Right ventricle myocardium superior (tissue), 1 donor: Measurements from ENCODE around the gene PRSS35. TPM values are rescaled to one million over a fixed set of nuclear protein-coding genes. Genes with fewer than 3 reads are reported as not detected.
"Not testable (repeated sequence)": the region's sequence is repeated elsewhere in the genome, so short reads cannot be mapped to it uniquely, and the experiment has no call there.

Experiments
- ATAC-seq: fragments of 200-7000 bp; cut with Tn5 transposase; one replicate; pipeline ENCODE4 v1.9.1; 2020; ENCODE audit warnings: mild to moderate bottlenecking; ENCODE audit not compliant: poor library complexity
- DNase-seq: peaks from one replicate; pipeline ENCODE4 v3.0.0-alpha.2; 2020
- intact Hi-C: fragments of 100-400 bp; cut with DNase I; formaldehyde crosslinking; loops from one replicate; pipeline ENCODE4 v1.11.2; 2022
- long read RNA-seq: library from polyadenylated mRNA; unstranded; transcript quantifications from one replicate; pipeline ENCODE4 v2.0.0, GENCODE V29; 2021
- total RNA-seq: library from RNA; stranded (reverse); fragmentation: NEBNext Ultra II Directional; extraction: Animal tissue kit (Norgen Biotek cat#: 25700); gene quantifications from one replicate; pipeline ENCODE4 v1.2.1, GENCODE V29; 2021
- donor health status: DM: no; HTN: yes; CAD: no; lungs with severe emphysema.

Gene PRSS35, protein sequence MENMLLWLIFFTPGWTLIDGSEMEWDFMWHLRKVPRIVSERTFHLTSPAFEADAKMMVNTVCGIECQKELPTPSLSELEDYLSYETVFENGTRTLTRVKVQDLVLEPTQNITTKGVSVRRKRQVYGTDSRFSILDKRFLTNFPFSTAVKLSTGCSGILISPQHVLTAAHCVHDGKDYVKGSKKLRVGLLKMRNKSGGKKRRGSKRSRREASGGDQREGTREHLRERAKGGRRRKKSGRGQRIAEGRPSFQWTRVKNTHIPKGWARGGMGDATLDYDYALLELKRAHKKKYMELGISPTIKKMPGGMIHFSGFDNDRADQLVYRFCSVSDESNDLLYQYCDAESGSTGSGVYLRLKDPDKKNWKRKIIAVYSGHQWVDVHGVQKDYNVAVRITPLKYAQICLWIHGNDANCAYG
- total RNA-seq = not detected
- long read RNA-seq = 0 reads

DNA sequence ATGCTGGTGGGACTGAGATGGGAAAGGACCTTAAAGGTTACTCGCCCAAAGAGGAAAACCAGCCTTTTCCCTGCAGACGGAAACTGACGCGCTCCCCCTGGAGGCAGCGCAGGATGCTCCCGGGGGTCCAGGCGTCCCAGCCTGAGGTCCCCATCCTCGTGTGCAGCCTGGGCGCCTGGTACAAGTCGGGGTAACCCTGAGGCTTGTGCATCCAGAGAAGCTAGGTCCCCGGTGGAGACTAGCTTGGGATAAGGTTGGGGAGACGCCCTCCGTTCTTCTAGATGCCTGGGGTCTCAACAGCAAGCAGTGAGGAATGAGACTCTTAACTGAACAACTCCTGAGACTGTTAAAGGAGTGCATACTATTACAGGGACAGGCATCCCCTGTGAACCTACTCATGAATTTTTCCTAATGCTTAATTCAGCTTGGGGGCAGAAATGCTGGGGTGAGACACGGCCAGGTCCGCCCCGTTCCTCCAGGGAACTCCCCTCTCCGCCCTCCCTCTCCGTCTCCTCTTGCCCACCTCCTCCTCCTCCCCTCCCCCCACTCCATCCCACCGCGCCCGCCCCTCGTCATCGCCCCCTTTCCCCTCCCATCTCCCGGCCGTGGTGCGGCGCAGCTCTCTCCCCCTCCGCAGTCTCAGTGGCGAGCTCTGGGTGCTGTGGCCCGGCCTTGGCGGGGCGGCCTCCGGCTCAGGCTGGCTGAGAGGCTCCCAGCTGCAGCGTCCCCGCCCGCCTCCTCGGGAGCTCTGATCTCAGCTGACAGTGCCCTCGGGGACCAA is at the start of gene PRSS35:
Gene PRSS35 (plus strand): TSS at position 634 of the 781 bp plus-strand sequence. CDS start 10,908 bp downstream, outside the sequence.
- DNase-seq (peak; percentile 71), ATAC-seq (peak; percentile 94)
- intact Hi-C loops = loop anchor here (5.0 kb wide), 1 partner anchor 95 kb away; no protein-coding TSS in a partner anchor

DNA sequence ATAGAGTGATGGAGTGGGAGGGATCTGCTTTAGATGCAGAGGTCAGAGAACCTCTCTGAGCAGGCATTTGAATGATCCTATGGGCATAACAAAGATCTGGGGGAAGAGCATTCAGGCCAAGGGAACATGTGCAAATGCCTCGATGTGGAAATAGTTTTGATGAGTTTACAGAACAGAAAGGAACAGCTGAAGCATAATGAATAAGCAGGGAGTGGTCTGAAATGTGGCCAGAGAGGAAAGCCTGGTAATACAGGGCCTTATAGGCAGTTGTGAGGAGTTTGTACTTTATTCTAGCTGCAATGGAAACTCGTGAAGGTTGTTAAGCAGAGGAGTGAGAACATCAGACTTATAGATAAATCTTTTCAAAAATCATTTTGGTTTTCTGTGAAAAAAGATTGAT is 48.4 kb upstream of the PRSS35 start:
- peak; percentile 54 for ATAC-seq
- intact Hi-C loops = no loop called here
- DNase-seq = no peak

DNA sequence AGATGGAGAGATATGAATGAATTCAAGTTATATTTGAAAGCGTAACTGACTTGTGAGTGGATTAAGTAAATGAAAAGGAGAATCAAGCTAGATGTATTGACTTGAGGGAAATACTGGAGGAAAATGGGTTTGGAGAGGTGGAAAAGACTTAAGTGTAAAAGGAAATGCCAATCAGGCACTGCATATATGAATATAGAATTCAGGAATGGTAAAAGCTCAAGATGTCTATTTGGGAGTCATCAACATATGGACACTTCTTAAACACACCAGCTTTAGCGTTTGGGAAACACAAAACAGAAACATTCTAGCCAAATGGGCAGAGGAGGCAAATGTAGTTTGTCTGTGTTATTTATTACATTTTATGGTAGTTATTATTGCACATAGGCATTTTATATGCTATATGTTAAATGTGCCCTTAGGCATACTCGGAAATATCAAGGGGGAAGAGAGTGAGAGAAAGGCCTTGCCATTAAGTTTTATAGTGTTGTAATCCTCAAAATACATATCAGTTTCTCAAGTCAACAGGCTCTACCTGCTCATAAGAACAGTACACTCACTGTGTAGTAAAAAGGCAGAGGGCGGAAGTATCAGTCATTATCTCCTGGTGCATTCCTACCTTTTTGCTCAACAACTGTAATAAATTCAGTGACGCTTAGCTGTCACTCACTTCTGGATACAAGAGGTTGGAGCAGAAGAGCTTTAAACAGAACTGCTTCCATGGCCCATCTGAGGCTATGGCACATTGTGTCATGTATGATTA is 47.8 kb upstream of the PRSS35 start:
- DNase-seq = no peak
- intact Hi-C loops = no loop called here
- ATAC-seq = no peak

DNA sequence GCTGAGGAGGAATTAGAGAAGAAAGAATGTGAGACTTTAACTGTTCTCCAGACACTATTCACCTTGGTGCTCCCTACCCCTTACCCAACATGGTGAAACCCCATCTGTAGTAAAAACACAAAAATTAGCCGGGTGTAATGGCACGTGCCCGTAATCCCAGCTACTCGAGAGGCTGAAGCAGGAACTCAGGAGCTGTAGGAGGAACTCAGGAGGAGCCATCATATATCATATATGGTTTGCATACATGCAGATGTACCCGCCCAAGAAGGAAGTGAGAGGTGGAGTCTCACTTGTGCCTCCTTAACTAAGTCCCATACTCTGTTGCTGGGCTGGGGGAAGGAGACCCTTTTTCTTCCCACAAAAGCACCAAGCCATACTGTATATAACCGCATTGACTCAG is 46.0 kb upstream of the PRSS35 start:
- intact Hi-C loops = no loop called here
- ATAC-seq (no peak), DNase-seq (no peak)

DNA sequence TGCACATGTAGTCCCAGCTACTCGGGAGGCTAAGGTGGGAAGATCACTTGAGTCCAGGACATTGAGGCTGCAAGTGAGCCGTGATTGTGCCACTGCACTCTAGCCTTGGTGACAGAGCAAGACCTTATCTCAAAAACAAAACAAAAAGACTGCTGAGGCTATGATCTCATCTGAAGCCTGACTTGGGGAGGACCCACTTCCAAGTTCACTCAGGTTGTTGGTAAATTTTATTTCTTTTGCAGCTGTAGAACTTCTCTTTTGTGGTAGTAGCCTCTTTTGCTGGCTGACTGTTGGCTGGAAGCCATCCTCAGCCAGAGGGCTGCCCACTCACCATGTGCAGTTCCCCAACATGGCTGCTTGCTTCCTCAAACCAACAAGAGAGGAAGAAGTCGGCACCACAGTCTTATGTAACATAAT is 44.7 kb upstream of the PRSS35 start:
- DNase-seq = peak; percentile 64
- intact Hi-C loops = no loop called here
- ATAC-seq = peak; percentile 74

DNA sequence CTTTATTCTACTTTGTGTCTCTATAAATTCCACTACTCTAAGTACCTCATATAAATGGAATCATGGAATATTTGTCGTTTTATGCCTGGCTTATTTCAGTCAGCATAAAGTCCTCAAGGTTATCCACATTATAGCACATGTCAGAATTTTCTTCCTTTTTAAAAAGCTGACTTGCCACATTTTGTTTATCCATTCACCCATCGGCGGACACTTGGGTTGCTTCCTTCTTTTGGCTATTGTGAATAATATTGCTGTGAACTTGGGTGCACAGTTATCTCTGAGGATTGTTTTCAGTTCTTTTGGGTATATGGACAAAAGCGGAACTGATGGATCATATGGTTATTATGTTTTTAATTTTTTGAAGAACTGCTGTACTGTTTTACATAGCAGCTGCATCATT is 42.3 kb upstream of the PRSS35 start:
- DNase-seq (no peak), ATAC-seq (no peak)
- intact Hi-C loops = no loop called here

DNA sequence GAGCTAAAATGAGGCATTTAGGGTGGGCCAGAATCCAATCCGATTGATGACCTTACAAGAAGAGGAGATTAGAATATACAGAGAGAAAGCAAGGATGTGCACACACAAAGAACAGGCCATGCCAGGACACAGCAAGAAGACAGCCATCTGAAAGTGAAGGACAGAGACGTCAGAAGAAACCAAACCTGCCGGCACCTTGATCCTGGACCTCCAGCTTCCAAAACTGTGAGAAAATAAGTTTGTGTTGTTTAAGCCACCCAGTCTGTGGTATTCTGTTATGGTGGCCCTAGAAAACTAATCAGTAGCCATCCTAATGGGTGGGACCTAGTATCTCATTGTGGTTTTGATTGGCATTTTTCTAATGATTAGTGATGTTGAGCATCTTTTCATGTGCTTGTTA is 41.7 kb upstream of the PRSS35 start:
- DNase-seq (no peak), ATAC-seq (no peak)
- intact Hi-C loops = no loop called here

DNA sequence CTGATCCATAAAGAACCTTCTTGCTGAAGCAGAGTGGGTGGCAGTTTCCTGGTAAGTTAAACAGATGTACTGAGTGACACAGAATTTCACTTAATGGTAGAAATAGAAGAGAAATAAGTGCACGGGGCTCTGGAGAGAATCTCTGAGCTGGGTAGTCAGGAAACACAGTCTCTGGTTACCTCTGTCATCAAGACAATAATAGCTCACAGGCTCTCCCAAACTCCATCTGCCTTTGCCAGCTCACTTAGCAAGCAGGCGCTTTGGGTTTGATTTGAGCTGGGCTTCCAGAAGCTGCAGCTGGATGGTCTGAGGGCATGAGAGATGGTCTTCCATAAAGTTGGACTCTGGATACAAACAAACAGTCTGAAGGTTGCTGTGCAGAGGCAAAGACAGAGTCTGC is 39.6 kb upstream of the PRSS35 start:
- ATAC-seq = peak; percentile 58
- no peak for DNase-seq
- intact Hi-C loops = no loop called here

DNA sequence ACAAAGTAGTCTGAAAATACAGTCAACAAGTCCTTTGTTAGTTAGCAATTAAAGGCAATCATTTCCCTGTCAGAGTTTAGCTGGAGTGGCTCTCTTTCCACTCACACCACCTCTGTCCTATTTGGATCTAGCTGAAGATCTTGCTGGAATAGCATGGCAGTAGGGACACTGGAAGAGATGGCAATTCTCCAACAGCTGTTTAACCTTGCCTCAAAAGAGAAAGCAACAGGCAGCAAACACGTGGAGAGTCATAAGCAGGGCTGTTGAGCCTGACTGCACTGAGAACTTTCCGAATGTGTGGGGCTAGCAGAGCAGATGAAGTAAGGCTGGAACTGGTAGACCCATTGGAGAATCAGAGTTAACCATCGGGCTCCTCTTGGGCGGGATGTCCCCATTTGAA is 38.0 kb upstream of the PRSS35 start:
- intact Hi-C loops = no loop called here
- ATAC-seq (peak; percentile 89), DNase-seq (no peak)

DNA sequence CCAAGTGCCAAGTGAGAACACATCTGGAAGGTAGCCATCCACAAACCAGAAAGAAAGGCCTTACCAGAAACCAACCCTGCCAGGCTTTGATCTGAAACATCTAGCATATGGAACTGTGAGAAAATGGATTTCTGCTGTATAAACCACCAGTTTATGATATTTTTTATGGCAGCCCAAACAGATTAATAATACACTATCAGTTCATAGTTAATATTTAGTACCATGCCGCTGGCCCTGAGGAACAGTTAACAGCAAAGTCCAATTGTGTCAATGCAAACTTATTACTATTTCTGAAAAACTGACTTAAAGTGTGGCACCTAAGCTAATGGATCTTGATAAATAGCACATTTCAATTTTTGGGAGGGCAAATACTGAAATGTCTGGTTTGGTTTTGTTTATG is 35.4 kb upstream of the PRSS35 start:
- ATAC-seq (no peak), DNase-seq (no peak)
- intact Hi-C loops = no loop called here

DNA sequence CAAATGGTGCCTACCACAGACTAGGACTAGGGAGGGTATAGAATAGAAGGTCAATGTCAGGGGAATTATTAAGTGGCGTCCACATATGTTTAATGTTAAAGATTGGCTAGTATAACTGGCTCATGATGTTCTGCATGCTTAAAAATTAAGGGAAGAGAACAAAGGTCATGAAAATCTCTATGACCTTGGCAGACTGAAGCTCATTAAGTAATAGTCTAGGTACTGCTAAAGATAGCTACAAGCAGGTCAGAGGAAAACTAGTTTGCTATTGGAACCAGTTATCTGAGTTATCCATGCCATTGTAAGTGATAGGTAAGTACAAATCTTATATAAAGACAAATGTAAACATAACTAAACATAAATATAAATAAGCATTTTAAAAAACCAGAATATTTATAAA is 32.9 kb upstream of the PRSS35 start:
- no peak for DNase-seq
- no peak for ATAC-seq
- intact Hi-C loops = no loop called here

DNA sequence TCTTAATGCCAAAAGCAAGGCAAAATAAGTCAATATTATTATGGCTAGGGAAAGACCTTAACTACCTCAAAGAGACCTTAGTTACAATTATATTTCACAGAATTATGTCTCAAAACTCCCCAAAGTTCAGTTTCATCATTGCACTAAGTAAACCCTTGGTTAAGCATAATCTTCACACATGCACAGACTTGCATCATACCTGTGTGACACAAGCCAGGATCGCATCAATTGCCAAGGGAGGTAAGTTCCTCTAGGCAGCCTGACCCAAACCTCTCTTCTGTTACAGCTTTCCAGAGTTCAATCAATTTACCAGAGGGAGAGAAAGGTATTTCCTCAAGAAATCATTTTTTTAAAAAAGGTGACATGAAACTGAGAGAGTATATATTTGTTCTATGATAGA is 31.9 kb upstream of the PRSS35 start:
- no peak for ATAC-seq
- intact Hi-C loops = no loop called here
- DNase-seq = no peak

DNA sequence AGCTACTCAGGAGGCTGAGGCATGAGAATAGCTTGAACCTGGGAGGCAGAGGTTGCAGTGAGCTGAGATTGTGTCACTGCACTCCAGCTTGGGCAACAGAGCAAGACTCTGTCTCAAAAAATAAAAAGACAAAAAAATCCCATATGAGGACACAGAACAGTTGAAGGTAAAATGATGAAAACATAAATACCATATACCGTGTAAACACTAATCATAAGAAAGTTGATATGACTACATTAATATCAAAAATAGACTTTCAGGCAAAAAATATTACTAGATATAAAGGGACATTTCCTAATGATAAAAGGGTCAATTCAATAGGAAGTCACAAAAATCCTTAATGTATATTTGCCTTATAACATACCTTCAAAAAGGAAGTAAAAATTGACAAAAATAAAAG is 30.4 kb upstream of the PRSS35 start:
- intact Hi-C loops, ATAC-seq, DNase-seq: not testable (repeated sequence)

DNA sequence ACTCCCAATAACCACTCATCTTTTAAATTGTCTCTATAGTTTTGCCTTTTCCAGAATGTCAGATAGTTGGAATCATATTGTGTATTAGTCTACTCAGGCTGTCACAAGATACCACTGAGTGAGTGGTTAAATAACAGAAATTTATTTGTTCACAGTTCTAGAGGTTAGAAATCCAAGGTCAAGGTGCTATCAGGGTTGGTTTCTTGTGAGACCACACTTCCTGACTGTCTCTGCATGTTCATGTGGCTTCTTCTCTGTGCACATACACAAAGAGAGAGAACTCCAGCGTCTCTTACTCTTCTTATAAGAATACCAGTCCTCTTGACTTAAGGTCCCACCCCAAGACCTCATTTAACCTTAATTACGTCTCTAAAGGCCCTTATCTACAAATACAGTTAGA is 23.9 kb upstream of the PRSS35 start:
- intact Hi-C loops = no loop called here
- DNase-seq (no peak), ATAC-seq (no peak)

DNA sequence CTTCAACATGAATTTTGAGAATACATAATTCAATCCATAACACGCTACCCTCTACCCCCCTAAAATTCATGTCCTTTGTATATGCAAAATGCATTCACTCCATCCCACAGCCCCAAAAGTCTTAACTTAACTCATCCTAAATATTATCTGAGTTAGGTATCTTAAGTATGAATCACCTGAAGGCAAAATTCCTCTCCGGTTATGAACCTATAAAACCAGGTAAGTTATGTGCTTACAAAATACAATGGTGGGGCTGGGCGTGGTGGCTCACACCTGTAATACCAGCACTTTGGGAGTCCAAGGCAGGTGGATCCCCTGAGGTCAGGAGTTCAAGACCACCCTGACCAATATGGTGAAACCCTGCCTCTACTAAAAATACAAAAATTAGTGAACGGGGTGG is 23.5 kb upstream of the PRSS35 start:
- intact Hi-C loops = no loop called here
- DNase-seq (no peak), ATAC-seq (no peak)

DNA sequence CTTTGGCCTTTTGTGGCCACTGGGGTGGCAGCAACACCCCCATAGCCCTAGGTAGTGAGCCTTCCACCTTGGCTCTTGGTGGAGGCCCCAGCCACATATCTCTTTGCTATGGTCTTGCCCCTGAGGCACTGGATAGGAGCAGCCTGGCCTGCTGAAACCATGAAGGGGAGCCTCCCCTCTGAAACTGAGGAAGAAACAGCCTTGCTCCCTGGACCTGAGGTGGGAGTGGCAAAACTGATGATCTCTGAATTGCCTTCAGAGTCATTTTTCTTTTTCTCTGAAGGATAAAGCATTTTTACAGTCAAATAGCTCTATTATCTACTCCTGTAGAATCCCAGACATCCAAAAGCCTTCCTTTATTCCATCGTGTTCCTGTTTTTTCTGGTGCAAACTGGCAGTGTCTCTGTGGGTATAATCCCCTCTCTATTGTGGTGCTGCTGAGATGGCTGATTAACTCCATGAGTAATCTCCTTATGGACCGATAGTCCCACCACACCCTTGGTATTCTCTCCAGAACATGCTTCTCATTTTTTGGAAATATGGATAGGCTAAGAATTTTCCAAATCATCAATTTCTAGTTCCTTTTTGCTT is 22.0 kb upstream of the PRSS35 start:
- no peak for DNase-seq
- no peak for ATAC-seq
- intact Hi-C loops = no loop called here

DNA sequence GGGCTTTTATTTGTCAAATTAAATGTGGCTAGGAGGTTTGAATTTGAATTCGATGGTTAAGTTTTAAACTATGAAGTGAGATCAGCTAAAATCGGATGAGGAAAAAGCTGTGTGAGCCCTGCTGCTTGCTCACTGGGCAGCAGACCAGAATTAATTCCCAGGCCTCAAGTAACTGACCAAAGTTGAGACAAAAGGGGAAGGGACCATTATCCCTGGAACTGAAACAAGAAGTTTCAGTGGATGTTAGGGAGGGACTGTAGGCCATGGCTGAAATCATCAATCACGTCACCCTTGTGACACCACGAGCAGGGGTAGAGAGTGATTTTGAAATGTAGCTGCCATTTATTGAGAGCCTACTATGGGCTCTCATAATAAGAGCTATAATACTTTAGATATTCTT is 7.0 kb upstream of the PRSS35 start:
- intact Hi-C loops = no loop called here
- peak; percentile 60 for ATAC-seq
- no peak for DNase-seq

DNA sequence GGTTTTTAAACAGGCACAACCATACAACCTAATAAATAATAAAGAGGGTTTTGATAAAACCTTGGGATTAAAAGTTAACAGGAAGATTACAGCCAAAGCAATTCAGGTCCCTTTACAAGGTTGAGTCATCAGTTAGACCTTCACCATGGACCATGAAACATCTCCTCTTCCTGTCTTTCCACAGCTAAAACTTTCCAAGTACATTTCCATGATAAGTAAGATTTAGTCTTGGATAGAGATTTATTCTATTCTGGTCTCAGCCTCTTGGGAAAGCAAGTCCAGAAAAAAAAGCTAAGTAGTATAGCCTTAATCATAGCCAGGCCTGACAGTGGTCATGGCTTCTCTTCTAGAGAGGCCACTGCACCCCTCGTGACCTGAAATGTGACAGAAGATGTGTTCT is 2.9 kb upstream of the PRSS35 start:
- ATAC-seq (no peak), DNase-seq (no peak)
- intact Hi-C loops = no loop called here

DNA sequence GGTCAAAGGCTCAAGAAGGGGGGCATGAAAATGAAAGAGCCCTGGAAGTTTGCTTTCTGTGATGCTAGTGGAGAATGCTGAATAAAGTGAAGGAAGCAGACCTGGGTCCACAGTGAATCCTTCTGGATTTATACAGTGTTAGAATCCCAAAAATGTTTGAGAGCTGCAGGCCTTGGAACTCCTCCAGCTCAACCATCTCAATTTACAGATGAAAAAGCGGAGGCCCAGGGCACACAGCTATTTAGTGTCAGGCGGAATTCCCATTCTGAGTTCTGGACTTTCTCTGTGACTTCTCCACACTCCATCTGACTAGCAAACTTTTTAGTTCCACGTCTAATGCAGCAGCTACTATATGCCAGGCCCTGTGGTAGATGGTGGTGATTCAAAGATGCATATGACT is 1.5 kb upstream of the PRSS35 start:
- DNase-seq (no peak), ATAC-seq (no peak)
- intact Hi-C loops = loop anchor here (5.0 kb wide), 1 partner anchor 93 kb away; no protein-coding TSS in a partner anchor
